PC-9 (cell line): Measurements from ENCODE around the gene IFITM1. TPM values are rescaled to one million over a fixed set of nuclear protein-coding genes. Genes with fewer than 3 reads are reported as not detected.
A peak's percentile ranks its signal among the peaks of the same experiment; 100 is the strongest.

Experiments used
- BruUV-seq: library from RNA; stranded (reverse); fragments of 400-500 nt; replicated peaks from 2 replicates; lab custom pipeline; 2021; lab: Mats Ljungman, UMichigan
- CTCF ChIA-PET: fragments of 300-600 bp; sonication (Branson Sonifier 250); formaldehyde crosslinking; loops from one replicate; lab custom pipeline; 2022; ENCODE audit warnings: antibody characterized with exemption; lab: Charles Lee
- POLR2A ChIA-PET: fragments of 300-600 bp; sonication (Branson Sonifier 250); formaldehyde crosslinking; loops from one replicate; lab custom pipeline; 2022; ENCODE audit warnings: antibody characterized with exemption; ENCODE audit not compliant: unreplicated experiment; lab: Charles Lee
- DNase-seq, 2 experiments: peaks; one replicate each; pipeline versions ENCODE4 v3.0.0 to v3.0.0-alpha.2; 2015 to 2022; ENCODE audit warnings: mixed read lengths in 1 of 2
- H2AFZ ChIP-seq: fragments of 200-600 bp; sonication (generic); 2 replicates; pipeline ENCODE4 v1.8.1; 2017; ENCODE audit warnings: antibody characterized with exemption
- H3F3A ChIP-seq: fragments of 200-600 bp; sonication (generic); 2 replicates; pipeline ENCODE4 v1.8.1; 2017; ENCODE audit warnings: antibody characterized with exemption, mild to moderate bottlenecking, low read depth; ENCODE audit not compliant: insufficient read depth
- H3K27ac ChIP-seq: fragments of 200-600 bp; sonication (generic); 2 replicates; pipeline ENCODE4 v1.6.1; 2016; ENCODE audit warnings: mixed run types
- H3K27me3 ChIP-seq: fragments of 200-600 bp; sonication (generic); 2 replicates; pipeline ENCODE4 v1.6.1; 2016; ENCODE audit warnings: low read depth, mixed run types; ENCODE audit not compliant: insufficient read depth
- H3K36me3 ChIP-seq: fragments of 200-600 bp; sonication (generic); 2 replicates; pipeline ENCODE4 v1.6.1; 2016; ENCODE audit warnings: low read depth, mixed run types
- H3K4me1 ChIP-seq: fragments of 200-600 bp; sonication (generic); replicated peaks from 2 replicates; pipeline ENCODE4 v1.6.1; 2016; ENCODE audit warnings: mixed run types; ENCODE audit not compliant: insufficient read depth
- H3K4me2 ChIP-seq: fragments of 200-600 bp; sonication (generic); 2 replicates; pipeline ENCODE4 v1.6.1; 2017; ENCODE audit warnings: mixed run types
- H3K4me3 ChIP-seq: fragments of 200-600 bp; sonication (generic); 2 replicates; pipeline ENCODE4 v1.6.1; 2016; ENCODE audit warnings: mixed run types
- H3K79me2 ChIP-seq: fragments of 200-600 bp; sonication (generic); 2 replicates; pipeline ENCODE4 v1.6.1; 2017; ENCODE audit warnings: low read depth, mixed run types
- H3K9me2 ChIP-seq: fragments of 200-600 bp; sonication (generic); 2 replicates; pipeline ENCODE4 v1.8.1; 2017; ENCODE audit warnings: mild to moderate bottlenecking; ENCODE audit not compliant: insufficient read depth
- H3K9me3 ChIP-seq: fragments of 200-600 bp; sonication (generic); 2 replicates; pipeline ENCODE4 v1.8.1; 2016; ENCODE audit warnings: low read depth; ENCODE audit not compliant: insufficient read depth
- H4K20me1 ChIP-seq: fragments of 200-600 bp; sonication (generic); 2 replicates; pipeline ENCODE4 v1.8.1; 2017; ENCODE audit not compliant: insufficient read depth
- CTCF ChIP-seq: fragments of 200-600 bp; sonication (generic); conservative IDR thresholded peaks from 2 replicates; pipeline ENCODE4 v1.6.1; 2017; ENCODE audit warnings: mixed run types, antibody characterized with exemption, mild to moderate bottlenecking, moderate library complexity
- EZH2 ChIP-seq: fragments of 200-600 bp; sonication (generic); IDR thresholded peaks from 2 replicates; pipeline ENCODE4 v1.8.0; 2017; ENCODE audit warnings: antibody characterized with exemption, low read depth
- intact Hi-C: fragments of 100-400 bp; cut with micrococcal nuclease; formaldehyde crosslinking; loops from one replicate; pipeline ENCODE4 v1.10.0; 2022; ENCODE audit not compliant: unreplicated experiment
- total RNA-seq: library from RNA; stranded (reverse); gene quantifications from 2 replicates; pipeline ENCODE4 v1.2.3, GENCODE V29; 2021

The IFITM1 gene
- total RNA-seq, 1 experiment from 2014 or later, result 9.5 TPM

DNA sequence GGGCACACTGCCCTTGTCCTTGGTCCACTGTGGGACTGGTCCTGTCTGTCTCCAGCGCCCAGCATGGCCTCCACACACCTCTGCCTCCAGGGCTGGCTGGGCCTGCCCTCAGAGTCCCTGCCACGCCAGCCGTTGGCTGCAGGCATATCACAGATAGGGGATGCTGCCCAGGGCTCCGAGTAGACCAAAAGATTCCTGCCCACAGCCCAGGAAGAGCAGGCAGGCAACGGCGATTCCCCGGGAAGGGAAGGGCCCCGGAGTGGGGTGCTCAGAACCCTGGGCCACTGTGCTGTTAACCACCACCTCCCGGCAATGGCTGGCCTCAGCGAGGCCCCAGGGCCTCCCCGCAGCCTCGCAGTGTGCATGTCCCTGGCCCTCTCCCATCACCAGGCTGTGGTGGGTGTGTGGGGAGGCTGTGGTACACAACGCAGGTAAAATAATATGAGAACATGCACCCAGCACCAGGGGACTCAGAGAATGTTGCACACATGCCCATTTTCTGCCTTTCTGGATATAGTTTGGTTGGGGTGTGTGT is 16.7 kb upstream of the IFITM1 start:
- TF ChIP-seq CTCF (no peak), EZH2 (no peak)
- Histone ChIP-seq H3K27me3 (no peaks in the 10 kb centered on the region), H3K36me3 (no peaks in the 10 kb centered on the region), H2AFZ (no peak overlapping the region), H3K9me3 (no peaks in the 10 kb centered on the region), H4K20me1 (no peaks in the 10 kb centered on the region), H3K9me2 (no peaks in the 10 kb centered on the region), H3K4me2 (no peak overlapping the region), H3K79me2 (no peaks in the 10 kb centered on the region), H3F3A (no peaks in the 10 kb centered on the region), H3K4me3 (no peak overlapping the region), H3K4me1 (no peaks in the 10 kb centered on the region), H3K27ac (no peak overlapping the region)
- CTCF ChIA-PET, result no interaction called here
- DNase-seq, result no peak
- POLR2A ChIA-PET, result interaction anchor here (0.6 kb wide), 1 partner anchor 316 kb away, joined by 3 read pairs; no protein-coding TSS in a partner anchor
- BruUV-seq, result no TSS peak
- intact Hi-C loops, result no loop called here

DNA sequence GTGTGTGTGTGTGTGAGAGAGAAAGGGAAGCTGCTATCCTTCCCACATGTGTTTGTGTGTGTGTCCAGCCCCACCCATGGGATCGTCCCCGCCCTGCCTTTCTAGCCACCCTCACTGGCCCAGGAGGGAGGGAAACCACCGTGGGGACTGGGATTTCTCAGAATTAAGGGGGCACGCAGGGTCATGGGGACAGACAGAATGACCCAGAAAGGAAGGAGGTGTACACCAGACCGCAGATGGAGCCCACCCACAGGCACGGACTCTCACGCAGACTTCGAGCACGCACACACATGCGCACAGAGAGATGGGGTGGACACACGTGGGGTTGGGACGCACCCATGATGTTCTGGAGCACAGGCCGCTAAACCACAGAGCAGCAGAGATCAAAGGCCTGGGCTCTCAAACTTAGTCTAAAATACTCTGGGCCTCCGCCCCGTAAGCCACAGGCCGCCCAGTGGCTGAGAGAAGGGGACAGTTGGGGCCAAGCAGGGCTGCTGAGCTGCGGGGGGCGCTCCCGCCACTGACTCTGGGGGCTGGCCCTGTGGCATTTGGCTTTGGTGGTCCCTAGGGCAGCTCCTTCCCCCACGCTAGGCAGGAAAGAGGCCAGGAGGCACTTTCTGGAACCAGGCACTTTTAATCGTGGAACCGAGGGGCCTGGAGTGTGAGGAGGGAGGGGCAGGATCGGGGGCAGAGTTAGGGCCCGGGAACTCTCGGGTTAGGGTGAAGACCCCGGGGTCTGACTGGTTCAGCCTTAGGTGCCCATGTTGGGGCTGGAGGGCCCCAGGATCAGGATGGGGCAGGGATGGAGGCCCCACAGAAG is 16.0 kb upstream of the IFITM1 start:
- H3K4me3 ChIP-seq, result no peak overlapping the region
- intact Hi-C loops, result no loop called here
- H3K4me1 ChIP-seq, result no peaks in the 10 kb centered on the region
- H3K79me2 ChIP-seq, result no peaks in the 10 kb centered on the region
- no peak for DNase-seq
- H3K27ac ChIP-seq, result no peak overlapping the region
- ChIA-PET POLR2A (interaction anchor here (0.6 kb wide), 1 partner anchor 315 kb away, joined by 3 read pairs; no protein-coding TSS in a partner anchor), CTCF (no interaction called here)
- no peaks in the 10 kb centered on the region for H3K9me2 ChIP-seq
- BruUV-seq, result TSS peak; percentile 5
- no peaks in the 10 kb centered on the region for H3F3A ChIP-seq
- no peak overlapping the region for H3K4me2 ChIP-seq
- no peak overlapping the region for H2AFZ ChIP-seq
- no peaks in the 10 kb centered on the region for H4K20me1 ChIP-seq
- H3K27me3 ChIP-seq, result no peaks in the 10 kb centered on the region
- H3K36me3 ChIP-seq, result no peaks in the 10 kb centered on the region
- TF ChIP-seq EZH2 (no peak), CTCF (no peak)
- H3K9me3 ChIP-seq, result no peaks in the 10 kb centered on the region

GRCh38 chr11:298406-299065 is 15.3 kb upstream of the IFITM1 start:
- ChIA-PET POLR2A (no interaction called here), CTCF (no interaction called here)
- no peak for DNase-seq
- Histone ChIP-seq H3K4me3 (no peak overlapping the region), H3K4me1 (no peaks in the 10 kb centered on the region), H3K9me3 (no peaks in the 10 kb centered on the region), H3K27ac (no peak overlapping the region), H3K4me2 (no peak overlapping the region), H4K20me1 (no peaks in the 10 kb centered on the region), H3K9me2 (no peaks in the 10 kb centered on the region), H3K27me3 (no peaks in the 10 kb centered on the region), H2AFZ (no peak overlapping the region), H3K79me2 (no peaks in the 10 kb centered on the region), H3F3A (no peaks in the 10 kb centered on the region), H3K36me3 (no peaks in the 10 kb centered on the region)
- TF ChIP-seq CTCF (no peak), EZH2 (no peak)
- no TSS peak for BruUV-seq
- intact Hi-C loops, result no loop called here
